ENCODE results near the gene BTK. TPM values are rescaled to one million over a fixed set of nuclear protein-coding genes. Genes with fewer than 3 reads are reported as not detected.
"Not testable (repeated sequence)": the region's sequence is repeated elsewhere in the genome, so short reads cannot be mapped to it uniquely, and the experiment has no call there.

The BTK gene
- total RNA-seq, 1 donor from 2014 or later: not detected

- DNase-seq (ENCODE audit: extremely low read depth, low read depth, low spot score): no peak
Observed at GRCh38 chrX:101348452-101349192, 37.4 kb downstream of the BTK start, which contains the start of gene TIMM8A. Gene TIMM8A (minus strand): TSS chrX:101348742. CDS start chrX:101348664, 78 bp downstream.

- no peak for DNase-seq (ENCODE audit: extremely low read depth, low read depth, low spot score)
Observed at GRCh38 chrX:101347859-101348451, 38.0 kb downstream of the BTK start.

- no peak for DNase-seq (ENCODE audit: extremely low read depth, low read depth, low spot score)
Observed at GRCh38 chrX:101337776-101338271, 48.2 kb downstream of the BTK start.

GRCh38 chrX:101334310-101334709, 51.7 kb downstream of the BTK start:
- not testable (repeated sequence) for DNase-seq (ENCODE audit: extremely low read depth, low read depth, low spot score)

- not testable (repeated sequence) for DNase-seq (ENCODE audit: extremely low read depth, low read depth, low spot score)
Observed at GRCh38 chrX:101326600-101326999, 59.4 kb downstream of the BTK start.

GRCh38 chrX:101303790-101304189, 82.2 kb downstream of the BTK start:
- DNase-seq (ENCODE audit: extremely low read depth, low read depth, low spot score): no peak

Other genes with a start within 250 kb of the BTK start
- gene DRP2, start 166.4 kb downstream of the BTK start, total RNA-seq: 0.93 and 1.3 TPM in 2 replicates
- gene TAF7L, start 94.9 kb downstream of the BTK start, total RNA-seq: 0.35 and 1.7 TPM in 2 replicates
- gene TIMM8A, start 37.4 kb downstream of the BTK start, total RNA-seq: 5.8 and 6.6 TPM in 2 replicates
- 741 and 962 TPM in 2 replicates for gene RPL36A, start 4.8 kb upstream of the BTK start, total RNA-seq
- gene GLA, start 21.7 kb upstream of the BTK start, total RNA-seq: 27.2 and 29.6 TPM in 2 replicates
- 52.0 and 54.7 TPM in 2 replicates for gene HNRNPH2, start 22.0 kb upstream of the BTK start, total RNA-seq
- gene ARMCX4, start 99.3 kb upstream of the BTK start, total RNA-seq: 5.8 and 7.2 TPM in 2 replicates
- 17.8 and 25.7 TPM in 2 replicates for gene ARMCX1, start 164.4 kb upstream of the BTK start, total RNA-seq
- 54.2 and 57.6 TPM in 2 replicates for gene ARMCX6, start 231.8 kb upstream of the BTK start, total RNA-seq
- 54.4 and 56.8 TPM in 2 replicates for gene ARMCX3, start 237.0 kb upstream of the BTK start, total RNA-seq

All from glomerular endothelial cell (primary cell).